ENCODE results near the gene MRPL9. TPM values are rescaled to one million over a fixed set of nuclear protein-coding genes. Genes with fewer than 3 reads are reported as not detected.

Gene MRPL9
- total and polyA plus RNA-seq, 10 of the 15 experiments (the other 5 are each of a cell fraction or from before 2014, with no cell fraction given), result 35.7 to 161 (median 110) TPM

DNA sequence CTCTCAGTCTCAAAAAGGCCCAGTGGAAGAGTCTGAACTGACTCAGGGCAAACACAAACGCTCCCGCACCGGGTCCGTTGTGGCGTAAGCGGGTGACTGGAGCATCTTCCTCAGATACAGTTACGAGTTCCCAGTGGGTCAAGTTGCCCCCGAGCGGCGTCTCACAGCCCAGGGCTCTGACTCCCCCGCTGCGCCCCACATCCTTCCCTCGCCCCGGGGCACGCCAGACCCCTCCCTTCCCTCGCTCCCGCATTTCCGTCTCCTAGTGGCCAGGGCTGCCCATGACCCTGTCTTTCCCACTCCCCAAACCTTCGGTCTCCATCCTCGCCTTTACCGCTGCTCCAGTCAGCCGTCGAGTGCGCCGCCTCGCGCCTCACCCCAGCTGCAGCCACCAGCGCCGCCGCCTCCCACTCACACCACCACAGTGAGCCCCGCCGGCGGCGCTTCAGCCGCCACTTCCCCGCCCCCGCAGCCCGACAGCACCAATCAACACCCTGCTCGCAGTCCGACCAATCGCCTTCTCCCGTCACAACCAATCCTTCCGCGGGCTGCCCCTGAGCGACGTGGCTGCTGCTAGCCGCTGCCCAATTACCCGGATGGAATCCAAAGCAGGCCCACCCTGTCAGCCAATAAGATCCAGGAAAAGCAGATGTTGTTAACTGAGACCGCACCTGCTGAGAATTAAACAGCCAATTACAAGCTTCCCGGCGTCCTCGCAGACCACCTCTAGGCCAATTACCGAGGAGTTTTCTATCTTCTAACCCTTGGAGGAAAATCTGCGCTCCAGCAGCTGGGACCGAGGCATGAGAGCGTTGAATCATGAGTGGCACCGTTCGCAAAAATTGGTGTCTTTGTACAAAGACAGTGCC lies 27.0 kb upstream of the MRPL9 start, which contains the start of gene TDRKH (continued):
- TF ChIP-seq, protein P1, sequence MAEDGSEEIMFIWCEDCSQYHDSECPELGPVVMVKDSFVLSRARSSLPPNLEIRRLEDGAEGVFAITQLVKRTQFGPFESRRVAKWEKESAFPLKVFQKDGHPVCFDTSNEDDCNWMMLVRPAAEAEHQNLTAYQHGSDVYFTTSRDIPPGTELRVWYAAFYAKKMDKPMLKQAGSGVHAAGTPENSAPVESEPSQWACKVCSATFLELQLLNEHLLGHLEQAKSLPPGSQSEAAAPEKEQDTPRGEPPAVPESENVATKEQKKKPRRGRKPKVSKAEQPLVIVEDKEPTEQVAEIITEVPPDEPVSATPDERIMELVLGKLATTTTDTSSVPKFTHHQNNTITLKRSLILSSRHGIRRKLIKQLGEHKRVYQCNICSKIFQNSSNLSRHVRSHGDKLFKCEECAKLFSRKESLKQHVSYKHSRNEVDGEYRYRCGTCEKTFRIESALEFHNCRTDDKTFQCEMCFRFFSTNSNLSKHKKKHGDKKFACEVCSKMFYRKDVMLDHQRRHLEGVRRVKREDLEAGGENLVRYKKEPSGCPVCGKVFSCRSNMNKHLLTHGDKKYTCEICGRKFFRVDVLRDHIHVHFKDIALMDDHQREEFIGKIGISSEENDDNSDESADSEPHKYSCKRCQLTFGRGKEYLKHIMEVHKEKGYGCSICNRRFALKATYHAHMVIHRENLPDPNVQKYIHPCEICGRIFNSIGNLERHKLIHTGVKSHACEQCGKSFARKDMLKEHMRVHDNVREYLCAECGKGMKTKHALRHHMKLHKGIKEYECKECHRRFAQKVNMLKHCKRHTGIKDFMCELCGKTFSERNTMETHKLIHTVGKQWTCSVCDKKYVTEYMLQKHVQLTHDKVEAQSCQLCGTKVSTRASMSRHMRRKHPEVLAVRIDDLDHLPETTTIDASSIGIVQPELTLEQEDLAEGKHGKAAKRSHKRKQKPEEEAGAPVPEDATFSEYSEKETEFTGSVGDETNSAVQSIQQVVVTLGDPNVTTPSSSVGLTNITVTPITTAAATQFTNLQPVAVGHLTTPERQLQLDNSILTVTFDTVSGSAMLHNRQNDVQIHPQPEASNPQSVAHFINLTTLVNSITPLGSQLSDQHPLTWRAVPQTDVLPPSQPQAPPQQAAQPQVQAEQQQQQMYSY (CRISPR knock-in tag; IDR thresholded peaks at IDR 0.05), result no peak
- TF ChIP-seq MYB (IDR thresholded peaks at IDR 0.05; ENCODE audit: borderline replicate concordance, low read depth, low read length), result no peak
- TF ChIP-seq PBX3 (IDR thresholded peaks at IDR 0.05; ENCODE audit: insufficient replicate concordance, low read depth, low read length), result peak; percentile 99
- peak; percentile 61; the same call in 1 of the 2 replicates for TF ChIP-seq TAF1 (IDR thresholded peaks at IDR 0.05; ENCODE audit: borderline replicate concordance, low read depth, low read length)
- no peak for TF ChIP-seq CBX3 (IDR thresholded peaks at IDR 0.05; ENCODE audit: borderline replicate concordance, low read depth)
- TF ChIP-seq ETV6 (conservative IDR thresholded peaks at IDR 0.05 in 1 of 2, IDR thresholded peaks at IDR 0.05 in 1 of 2; ENCODE audit: borderline replicate concordance in 1 of 2, low read depth in 1 of 2), result no peak
- no peak for TF ChIP-seq USF1 (IDR thresholded peaks at IDR 0.05; ENCODE audit: borderline replicate concordance, extremely low read length, insufficient read depth, low read depth, low read length)
- TF ChIP-seq SUPT20H (IDR thresholded peaks at IDR 0.05; ENCODE audit: borderline replicate concordance, control insufficient read depth, low read depth, low read length), result no peak
- TF ChIP-seq IKZF1 (conservative IDR thresholded peaks at IDR 0.05), result peak; percentile 83
- TF ChIP-seq ESRRA (IDR thresholded peaks at IDR 0.05; ENCODE audit: low read length), result no peak
- no peak for TF ChIP-seq MTA2 (IDR thresholded peaks at IDR 0.05; ENCODE audit: low read depth)
- no peak for TF ChIP-seq STAT3 (IDR thresholded peaks at IDR 0.05; ENCODE audit: low read depth, low read length)
- TF ChIP-seq, protein P2, sequence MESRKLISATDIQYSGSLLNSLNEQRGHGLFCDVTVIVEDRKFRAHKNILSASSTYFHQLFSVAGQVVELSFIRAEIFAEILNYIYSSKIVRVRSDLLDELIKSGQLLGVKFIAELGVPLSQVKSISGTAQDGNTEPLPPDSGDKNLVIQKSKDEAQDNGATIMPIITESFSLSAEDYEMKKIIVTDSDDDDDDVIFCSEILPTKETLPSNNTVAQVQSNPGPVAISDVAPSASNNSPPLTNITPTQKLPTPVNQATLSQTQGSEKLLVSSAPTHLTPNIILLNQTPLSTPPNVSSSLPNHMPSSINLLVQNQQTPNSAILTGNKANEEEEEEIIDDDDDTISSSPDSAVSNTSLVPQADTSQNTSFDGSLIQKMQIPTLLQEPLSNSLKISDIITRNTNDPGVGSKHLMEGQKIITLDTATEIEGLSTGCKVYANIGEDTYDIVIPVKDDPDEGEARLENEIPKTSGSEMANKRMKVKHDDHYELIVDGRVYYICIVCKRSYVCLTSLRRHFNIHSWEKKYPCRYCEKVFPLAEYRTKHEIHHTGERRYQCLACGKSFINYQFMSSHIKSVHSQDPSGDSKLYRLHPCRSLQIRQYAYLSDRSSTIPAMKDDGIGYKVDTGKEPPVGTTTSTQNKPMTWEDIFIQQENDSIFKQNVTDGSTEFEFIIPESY (IDR thresholded peaks at IDR 0.05), result peak; percentile 83
- TF ChIP-seq NFYA (IDR thresholded peaks at IDR 0.05; ENCODE audit: borderline replicate concordance, low read depth, low read length), result peak; percentile 64; the same call in 1 of the 2 replicates
- TF ChIP-seq NFIC (IDR thresholded peaks at IDR 0.05; ENCODE audit: low read depth, low read length), result no peak
- TF ChIP-seq POLR2AphosphoS2 (IDR thresholded peaks at IDR 0.05; ENCODE audit: low read depth, low read length), result no peak
- no peak for TF ChIP-seq TARDBP (IDR thresholded peaks at IDR 0.05; ENCODE audit: borderline replicate concordance)
- no peak for TF ChIP-seq WRNIP1 (IDR thresholded peaks at IDR 0.05; ENCODE audit: borderline replicate concordance, low read depth, low read length)
- 0 out of 2 replicates have a peak, but pooled peaks have one; percentile 36 for TF ChIP-seq BACH1 (IDR thresholded peaks at IDR 0.05; ENCODE audit: borderline replicate concordance)

All from GM12878 (cell line).